SK-N-SH (cell line): ENCODE measurements around the gene VLDLR. TPM values are rescaled to one million over a fixed set of nuclear protein-coding genes. Genes with fewer than 3 reads are reported as not detected.

Source experiments
- CTCF ChIA-PET: fragments of 300-600, 350-600 bp; formaldehyde crosslinking; extraction: SDS; loops from one replicate; lab custom pipeline; 2021; lab: Yijun Ruan, JAX
- POLR2A ChIA-PET: fragments of 350-600 bp; sonication (Branson Sonifier 250); formaldehyde crosslinking; extraction: SDS; loops from one replicate; lab custom pipeline; 2020; ENCODE audit warnings: antibody characterized with exemption, inconsistent platforms; lab: Yijun Ruan, JAX
- DNase-seq: peaks from one replicate; pipeline ENCODE4 v3.0.0; 2012
- H2AFZ ChIP-seq: fragments of 200-600 bp; sonication (generic); 2 replicates; pipeline ENCODE4 v1.8.1; 2016; ENCODE audit warnings: antibody characterized with exemption, mild to moderate bottlenecking, low read depth
- H3F3A ChIP-seq: fragments of 200-600 bp; sonication (generic); replicated peaks from 2 replicates; pipeline ENCODE3; 2016; ENCODE audit warnings: antibody characterized with exemption, mild to moderate bottlenecking; ENCODE audit not compliant: insufficient read depth
- H3K27ac ChIP-seq, 2 experiments: fragments of 200-500 bp in 1 of 2; fragments of 200-600 bp in 1 of 2; sonication (Bioruptor generic) in 1 of 2; sonication (generic), shearing (Covaris generic) in 1 of 2; 2 replicates each; pipeline versions ENCODE4 v1.5.1 to v1.6.1; 2014 to 2016; ENCODE audit warnings: low read depth in 2 of 2, inconsistent platforms in 1 of 2, low read length in 1 of 2, mild to moderate bottlenecking in 1 of 2, mixed read lengths in 1 of 2
- H3K27me3 ChIP-seq: fragments of 200-600 bp; sonication (generic), shearing (Covaris generic); 2 replicates; pipeline ENCODE4 v1.6.1; 2016; ENCODE audit warnings: mixed run types; ENCODE audit not compliant: insufficient read depth
- H3K36me3 ChIP-seq, 2 experiments: fragments of 200-500 bp in 1 of 2; fragments of 200-600 bp in 1 of 2; sonication (Bioruptor generic) in 1 of 2; sonication (generic) in 1 of 2; replicated peaks in 1 of 2; 2 replicates each; pipeline versions ENCODE3 to v1.5.1; 2014 to 2016; ENCODE audit warnings: low read length in 1 of 2, mild to moderate bottlenecking in 1 of 2; ENCODE audit not compliant: insufficient read depth in 2 of 2, control insufficient read depth in 1 of 2
- H3K4me1 ChIP-seq, 2 experiments: fragments of 200-500 bp in 1 of 2; fragments of 200-600 bp in 1 of 2; sonication (Bioruptor generic) in 1 of 2; sonication (generic), shearing (Covaris generic) in 1 of 2; 2 replicates each; pipeline versions ENCODE4 v1.5.1 to v1.6.1; 2014 to 2016; ENCODE audit warnings: low read depth in 1 of 2, low read length in 1 of 2, mixed run types in 1 of 2; ENCODE audit not compliant: insufficient read depth in 2 of 2, control insufficient read depth in 1 of 2
- H3K4me2 ChIP-seq: fragments of 200-600 bp; sonication (generic), shearing (Covaris generic); 2 replicates; pipeline ENCODE4 v1.6.1; 2017; ENCODE audit warnings: mixed run types
- H3K4me3 ChIP-seq, 2 experiments: fragments of 200-500 bp in 1 of 2; fragments of 200-600 bp in 1 of 2; sonication (Bioruptor generic) in 1 of 2; sonication (generic), shearing (Covaris generic) in 1 of 2; 2 replicates each; pipeline versions ENCODE4 v1.5.1 to v1.8.1; 2014 to 2016; ENCODE audit warnings: low read depth in 2 of 2, inconsistent platforms in 1 of 2, low read length in 1 of 2, mild to moderate bottlenecking in 1 of 2, mixed read lengths in 1 of 2, moderate library complexity in 1 of 2
- H3K79me2 ChIP-seq: fragments of 200-600 bp; sonication (generic); 2 replicates; pipeline ENCODE4 v1.8.1; 2017; ENCODE audit warnings: mild to moderate bottlenecking; ENCODE audit not compliant: insufficient read depth
- H3K9ac ChIP-seq: fragments of 200-600 bp; sonication (generic); 2 replicates; pipeline ENCODE4 v1.6.1; 2017; ENCODE audit warnings: mixed run types
- H3K9me2 ChIP-seq: fragments of 200-600 bp; sonication (generic); 2 replicates; pipeline ENCODE4 v1.6.1; 2017; ENCODE audit warnings: mixed run types
- H3K9me3 ChIP-seq: fragments of 200-600 bp; sonication (generic); 2 replicates; pipeline ENCODE4 v1.6.1; 2017; ENCODE audit warnings: mixed run types, mild to moderate bottlenecking, moderate library complexity
- H4K20me1 ChIP-seq: fragments of 200-600 bp; sonication (generic); 2 replicates; pipeline ENCODE4 v1.6.1; 2017; ENCODE audit warnings: mild to moderate bottlenecking, mixed run types; ENCODE audit not compliant: insufficient read depth
- EZH2phosphoT487 ChIP-seq: fragments of 200-600 bp; sonication (generic); IDR thresholded peaks from 2 replicates; pipeline ENCODE4 v1.6.1; 2017; ENCODE audit warnings: low read depth, mixed run types, mild to moderate bottlenecking, antibody characterized with exemption, moderate library complexity, borderline replicate concordance
- GABPA ChIP-seq: IDR thresholded peaks from 2 replicates; pipeline ENCODE4 v1.4.0; 2012; ENCODE audit warnings: low read depth, mild to moderate bottlenecking
- IRF3 ChIP-seq: fragments of 150-350 bp; IDR thresholded peaks from 2 replicates; pipeline ENCODE4 v1.6.1; 2016; ENCODE audit warnings: mild to moderate bottlenecking, low read depth, low read length
- MEF2A ChIP-seq: IDR thresholded peaks from 2 replicates; pipeline ENCODE4 v1.4.0; 2012; ENCODE audit warnings: low read depth, borderline replicate concordance
- MXI1 ChIP-seq: IDR thresholded peaks from 2 replicates; pipeline ENCODE4 v1.6.1; 2012; ENCODE audit warnings: mild to moderate bottlenecking, low read depth, low read length, improper control_type of control experiment
- POLR2AphosphoS5 ChIP-seq: IDR thresholded peaks from 2 replicates; pipeline ENCODE4 v1.6.1; 2012; ENCODE audit warnings: low read depth, low read length
- RCOR1 ChIP-seq: fragments of 150-350 bp; IDR thresholded peaks from 2 replicates; pipeline ENCODE4 v1.6.1; 2017; ENCODE audit warnings: antibody characterized with exemption, low read length
- RFX5 ChIP-seq: IDR thresholded peaks from 2 replicates; pipeline ENCODE4 v1.6.1; 2012; ENCODE audit warnings: mild to moderate bottlenecking, improper control_type of control experiment, low read length
- RXRA ChIP-seq: IDR thresholded peaks from 2 replicates; pipeline ENCODE4 v1.4.0; 2012; ENCODE audit warnings: low read depth, mild to moderate bottlenecking, borderline replicate concordance
- SMC3 ChIP-seq: IDR thresholded peaks from 2 replicates; pipeline ENCODE4 v1.6.1; 2012; ENCODE audit warnings: low read depth, low read length, improper control_type of control experiment
- TAF1 ChIP-seq: IDR thresholded peaks from 2 replicates; pipeline ENCODE4 v1.6.1; 2012; ENCODE audit warnings: low read depth, mild to moderate bottlenecking, low read length, moderate library complexity, borderline replicate concordance
- TCF12 ChIP-seq: IDR thresholded peaks from 2 replicates; pipeline ENCODE4 v1.4.0; 2012
- TEAD4 ChIP-seq: IDR thresholded peaks from 2 replicates; pipeline ENCODE4 v1.4.0; 2012; ENCODE audit warnings: mild to moderate bottlenecking, borderline replicate concordance; ENCODE audit not compliant: insufficient read depth
- YY1 ChIP-seq: IDR thresholded peaks from 2 replicates; pipeline ENCODE4 v1.4.0; 2012; ENCODE audit warnings: low read depth, mild to moderate bottlenecking
- WGBS: methylation state at CpG from one replicate; pipeline ENCODE4 v1.1.6; 2017; ENCODE audit warnings: low lambda C conversion rate; 5-methylcytosine and 5-hydroxymethylcytosine counted together
- polyA plus RNA-seq, 3 experiments: library from polyadenylated mRNA; depleted of rRNA; stranded (reverse); fragments of >200 nt; gene quantifications; 2 replicates each; pipeline ENCODE4 v1.2.3, GENCODE V29; 2012
- TF ChIP-seq, protein P1 (sequence below): IDR thresholded peaks from 2 replicates; pipeline ENCODE4 v1.4.0; 2012; ENCODE audit warnings: low read depth, borderline replicate concordance

VLDLR gene
- polyA plus RNA-seq, 1 of the 3 experiments (the other 2 are of a cell fraction): 9.2 TPM

DNA sequence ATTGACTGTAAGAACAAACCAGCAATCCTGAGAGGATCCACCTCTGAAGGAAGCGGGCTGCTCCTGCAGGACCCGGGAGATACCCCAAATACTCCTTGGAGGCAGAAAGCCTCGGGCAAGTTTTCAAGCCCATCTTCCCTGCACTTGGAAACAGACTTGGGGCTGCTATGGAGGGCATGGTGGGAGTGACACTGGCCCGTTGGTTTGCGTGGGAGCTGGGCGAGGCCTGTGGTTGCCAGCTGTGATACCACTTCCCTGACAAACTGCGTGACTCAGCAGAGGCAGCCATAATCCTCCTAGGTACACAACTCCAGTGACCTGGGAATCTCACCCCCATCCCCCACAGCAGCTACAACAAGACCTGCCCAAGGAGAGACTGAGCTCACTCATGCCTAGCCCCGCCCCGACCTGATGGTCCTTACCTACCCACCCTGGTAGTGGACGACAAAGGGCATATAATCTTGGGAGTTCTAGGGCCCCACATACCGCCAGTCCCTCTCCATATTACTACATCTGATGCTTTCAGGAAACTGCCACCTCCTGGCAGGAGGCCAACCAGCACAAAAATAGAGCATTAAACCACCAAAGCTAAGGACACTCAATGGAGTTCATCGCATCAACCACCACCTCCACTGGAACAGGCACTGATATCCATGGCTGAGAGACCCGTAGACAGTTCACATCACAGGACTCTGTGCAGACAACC is 38.1 kb upstream of the VLDLR start:
- TF ChIP-seq RXRA: no peak
- TF ChIP-seq TAF1: no peak
- no peak for TF ChIP-seq RCOR1
- TF ChIP-seq TEAD4: no peak
- no peak for TF ChIP-seq RFX5
- TF ChIP-seq, all 33 proteins: peak for 0
- H3K9me3 ChIP-seq: no peaks in the 10 kb centered on the region
- no peaks in the 10 kb centered on the region for H4K20me1 ChIP-seq
- no peak overlapping the region for H3K9ac ChIP-seq
- H3K27ac ChIP-seq: no peak overlapping the region
- H2AFZ ChIP-seq: no peak overlapping the region
- 75% methylated on average over 8 of the region's 13 CpGs for WGBS
- POLR2A ChIA-PET: no interaction called here
- H3K27me3 ChIP-seq: no peaks in the 10 kb centered on the region
- H3K4me1 ChIP-seq: no peaks in the 10 kb centered on the region
- no peaks in the 10 kb centered on the region for H3F3A ChIP-seq
- H3K9me2 ChIP-seq: no peaks in the 10 kb centered on the region
- CTCF ChIA-PET: interaction anchor here (0.5 kb wide), 1 partner anchor 341 kb away, joined by 3 read pairs; no protein-coding TSS in a partner anchor
- no peaks in the 10 kb centered on the region for H3K79me2 ChIP-seq
- no peak overlapping the region for H3K4me2 ChIP-seq
- DNase-seq: no peak
- H3K36me3 ChIP-seq: no peaks in the 10 kb centered on the region
- H3K4me3 ChIP-seq: no peak overlapping the region

DNA sequence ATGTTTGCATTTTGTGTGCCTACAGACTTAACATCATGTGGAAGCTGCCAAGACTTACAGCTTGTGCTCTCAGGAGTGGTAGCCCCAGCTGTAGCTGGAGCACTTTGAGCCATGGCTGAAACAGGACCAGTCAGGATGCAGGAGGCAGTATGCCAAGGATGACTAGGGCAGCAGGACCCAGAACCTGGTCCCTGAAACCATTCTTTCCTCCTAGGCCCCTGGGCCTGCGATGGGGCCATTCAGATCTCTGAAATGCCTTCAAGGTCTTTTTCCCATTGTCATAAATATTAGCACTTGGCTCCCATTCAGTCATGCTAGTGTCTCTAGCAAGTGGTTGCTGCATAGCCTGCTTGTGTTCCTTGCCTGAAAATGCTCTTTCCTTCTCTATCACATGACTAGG is 29.6 kb upstream of the VLDLR start:
- ChIA-PET CTCF (interaction anchor here (1.7 kb wide), 1 partner anchor 11 kb away, joined by 7 read pairs; no protein-coding TSS in a partner anchor), POLR2A (no interaction called here)
- no peak for TF ChIP-seq TAF1
- TF ChIP-seq MXI1: no peak
- TF ChIP-seq YY1: no peak
- TF ChIP-seq MEF2A: no peak
- TF ChIP-seq EZH2phosphoT487: no peak
- TF ChIP-seq GABPA: no peak
- TF ChIP-seq POLR2AphosphoS5: no peak
- TF ChIP-seq IRF3: no peak
- TF ChIP-seq SMC3: no peak
- TF ChIP-seq RXRA: no peak
- no peak for TF ChIP-seq TCF12
- TF ChIP-seq, protein P1, sequence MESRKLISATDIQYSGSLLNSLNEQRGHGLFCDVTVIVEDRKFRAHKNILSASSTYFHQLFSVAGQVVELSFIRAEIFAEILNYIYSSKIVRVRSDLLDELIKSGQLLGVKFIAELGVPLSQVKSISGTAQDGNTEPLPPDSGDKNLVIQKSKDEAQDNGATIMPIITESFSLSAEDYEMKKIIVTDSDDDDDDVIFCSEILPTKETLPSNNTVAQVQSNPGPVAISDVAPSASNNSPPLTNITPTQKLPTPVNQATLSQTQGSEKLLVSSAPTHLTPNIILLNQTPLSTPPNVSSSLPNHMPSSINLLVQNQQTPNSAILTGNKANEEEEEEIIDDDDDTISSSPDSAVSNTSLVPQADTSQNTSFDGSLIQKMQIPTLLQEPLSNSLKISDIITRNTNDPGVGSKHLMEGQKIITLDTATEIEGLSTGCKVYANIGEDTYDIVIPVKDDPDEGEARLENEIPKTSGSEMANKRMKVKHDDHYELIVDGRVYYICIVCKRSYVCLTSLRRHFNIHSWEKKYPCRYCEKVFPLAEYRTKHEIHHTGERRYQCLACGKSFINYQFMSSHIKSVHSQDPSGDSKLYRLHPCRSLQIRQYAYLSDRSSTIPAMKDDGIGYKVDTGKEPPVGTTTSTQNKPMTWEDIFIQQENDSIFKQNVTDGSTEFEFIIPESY: no peak
- no peaks in the 10 kb centered on the region for H3K4me1 ChIP-seq
- H3F3A ChIP-seq: no peaks in the 10 kb centered on the region
- no peak overlapping the region for H3K9ac ChIP-seq
- H3K9me3 ChIP-seq: no peaks in the 10 kb centered on the region
- no peak for DNase-seq
- no peaks in the 10 kb centered on the region for H3K27me3 ChIP-seq
- WGBS: no CpG with 5 or more reads among the region's 1 CpG
- H3K36me3 ChIP-seq: no peaks in the 10 kb centered on the region
- H3K27ac ChIP-seq: no peak overlapping the region
- no peaks in the 10 kb centered on the region for H4K20me1 ChIP-seq
- H3K4me2 ChIP-seq: no peak overlapping the region
- no peak overlapping the region for H3K4me3 ChIP-seq
- no peak overlapping the region for H2AFZ ChIP-seq
- H3K79me2 ChIP-seq: no peaks in the 10 kb centered on the region
- no peaks in the 10 kb centered on the region for H3K9me2 ChIP-seq
